ENCODE results near the gene BEND4.
"Not testable (repeated sequence)": the region's sequence is repeated elsewhere in the genome, so short reads cannot be mapped to it uniquely, and the experiment has no call there.

Gene BEND4

DNA sequence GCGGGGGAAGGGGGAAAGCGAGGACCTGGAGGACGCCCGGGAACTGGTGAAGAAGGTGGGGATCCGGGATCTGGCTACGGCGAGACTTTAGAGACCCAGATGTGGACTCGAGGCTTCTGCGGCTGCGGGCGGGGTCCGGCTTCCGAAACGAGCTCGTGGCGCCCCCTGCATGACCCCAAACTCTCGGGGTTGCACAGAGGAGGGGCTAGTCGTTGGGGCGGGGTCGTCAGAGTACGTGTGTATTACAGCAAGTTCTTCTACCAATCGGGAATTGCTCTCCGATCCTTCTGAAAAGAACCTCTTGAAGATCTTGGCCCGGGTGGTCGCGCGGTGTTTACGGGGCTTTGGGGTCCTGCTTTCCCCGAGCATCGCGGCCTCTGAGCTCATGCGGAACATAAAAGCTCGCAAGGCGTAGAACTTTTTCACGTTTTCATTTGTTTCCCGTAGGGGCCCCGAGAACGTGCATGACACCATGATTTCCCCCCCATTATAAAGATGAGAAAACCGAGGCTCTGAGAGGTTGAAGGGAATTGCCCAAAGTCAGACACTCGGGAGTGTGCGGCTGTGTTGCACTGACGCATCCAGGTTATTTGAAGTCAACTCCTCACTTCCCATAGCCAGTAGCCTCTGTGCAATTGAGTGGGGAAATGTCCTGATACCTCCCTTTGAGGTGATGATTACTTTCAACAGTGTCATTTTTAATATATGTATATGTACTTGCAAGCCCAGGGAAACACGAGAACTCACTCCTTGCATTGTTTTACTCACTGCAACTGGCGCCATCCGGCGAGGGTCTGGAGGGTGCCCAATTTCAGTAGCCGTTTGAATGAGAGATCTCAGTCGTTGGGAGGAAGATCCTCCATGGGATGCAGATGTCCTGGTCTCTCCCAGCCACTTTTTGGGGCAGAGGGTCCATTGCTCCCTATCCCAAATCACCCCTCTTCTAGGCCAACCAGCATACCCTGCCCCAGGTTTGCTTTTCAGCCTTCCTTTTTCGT is at the start of gene BEND4:
TSS of gene BEND4 (minus strand) at position 149 of the 998 bp plus-strand sequence. CDS start 512 bp downstream, outside the sequence.
- DNase-seq (ENCODE audit: low spot score): peak; percentile 89

DNA sequence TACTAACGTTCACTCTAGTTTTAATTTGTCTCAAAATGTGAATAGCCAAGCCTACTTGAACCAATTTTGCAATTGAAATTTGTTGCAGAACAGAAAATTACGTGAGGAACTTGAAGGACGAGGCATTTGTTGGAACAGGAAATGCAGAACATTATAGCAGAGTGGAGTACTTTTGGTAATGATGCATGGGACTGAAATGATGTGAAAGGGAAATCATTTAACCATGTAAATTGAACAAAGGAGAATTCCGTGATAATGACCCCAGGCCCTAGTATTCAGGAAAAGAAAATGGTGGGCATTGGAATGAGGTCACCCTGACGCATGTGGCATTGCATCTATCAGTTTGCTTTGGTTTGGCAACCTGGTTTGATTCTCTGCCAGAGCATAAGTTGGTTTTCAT is 44.9 kb upstream of the BEND4 start:
- DNase-seq (ENCODE audit: low spot score): no peak

DNA sequence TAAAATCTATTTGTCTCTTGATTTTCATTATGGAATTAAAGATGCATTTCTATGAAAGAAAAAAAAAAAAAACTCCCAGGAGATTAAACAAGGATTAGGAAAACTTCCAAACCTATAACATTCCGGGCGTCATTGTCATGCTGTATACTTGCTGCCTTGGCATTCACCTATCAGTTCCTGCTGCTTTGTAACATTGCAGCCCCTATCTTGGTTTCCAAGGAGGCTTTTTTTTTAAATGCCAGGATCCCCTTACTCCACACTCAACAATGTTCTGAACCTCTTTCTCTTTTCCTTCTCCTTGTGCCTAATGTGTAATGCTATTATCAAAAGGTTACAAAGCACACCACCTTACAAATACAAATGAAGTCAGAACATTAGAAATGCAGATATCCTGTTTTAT is 20.5 kb upstream of the BEND4 start:
- DNase-seq (ENCODE audit: low spot score): no peak

DNA sequence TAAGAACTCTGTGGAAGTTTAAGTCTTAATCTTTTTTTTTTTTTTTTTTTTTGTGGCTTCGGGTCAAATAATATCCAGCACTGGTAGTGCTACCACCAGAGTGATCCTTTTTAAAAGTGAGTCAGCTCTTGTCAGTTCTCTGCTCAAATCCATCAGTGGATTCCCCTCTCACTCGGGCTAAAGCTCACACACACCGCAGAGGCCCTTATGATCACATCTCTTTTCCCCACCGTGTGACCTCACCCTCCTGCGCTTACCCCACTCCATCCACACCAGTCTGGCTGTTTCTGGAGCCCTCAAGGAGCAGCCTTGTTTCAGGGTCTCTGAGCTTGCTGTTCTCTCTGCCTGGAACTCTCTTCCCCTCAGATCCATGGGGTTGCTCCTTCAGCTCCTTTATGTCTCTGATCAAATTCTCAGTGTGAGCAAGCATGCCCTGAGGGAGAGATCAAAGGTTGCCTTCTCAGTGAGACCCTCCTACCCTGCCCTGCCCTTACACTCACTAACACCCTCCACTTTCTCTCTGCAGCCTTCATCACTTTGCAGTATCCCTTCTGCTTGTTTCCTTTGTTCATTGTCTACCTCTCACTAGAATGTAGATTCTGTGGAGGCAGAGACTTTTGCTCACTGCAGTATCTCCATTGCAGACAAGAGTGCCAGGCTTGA is 19.8 kb upstream of the BEND4 start:
- DNase-seq (ENCODE audit: low spot score): no peak

DNA sequence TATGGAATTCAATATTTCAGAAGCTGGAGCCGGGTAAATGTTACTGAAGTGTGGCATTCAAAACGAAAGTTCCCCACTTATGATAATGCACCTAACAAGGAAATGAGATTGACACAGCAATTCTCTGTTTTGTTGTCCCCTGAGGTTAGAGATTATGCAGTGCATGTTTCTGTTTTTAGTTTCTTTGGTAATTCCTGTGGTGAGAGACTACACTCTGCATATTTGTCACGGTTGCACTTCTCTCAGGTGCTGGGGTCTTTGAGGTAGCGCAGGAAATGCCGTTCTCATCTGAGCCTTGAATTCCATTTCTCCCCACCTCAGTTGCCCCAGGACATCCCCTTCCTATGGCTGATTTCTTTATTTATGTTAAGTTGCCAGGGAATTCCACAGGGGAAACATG is 15.3 kb upstream of the BEND4 start:
- peak; percentile 35 for DNase-seq (ENCODE audit: low spot score)

DNA sequence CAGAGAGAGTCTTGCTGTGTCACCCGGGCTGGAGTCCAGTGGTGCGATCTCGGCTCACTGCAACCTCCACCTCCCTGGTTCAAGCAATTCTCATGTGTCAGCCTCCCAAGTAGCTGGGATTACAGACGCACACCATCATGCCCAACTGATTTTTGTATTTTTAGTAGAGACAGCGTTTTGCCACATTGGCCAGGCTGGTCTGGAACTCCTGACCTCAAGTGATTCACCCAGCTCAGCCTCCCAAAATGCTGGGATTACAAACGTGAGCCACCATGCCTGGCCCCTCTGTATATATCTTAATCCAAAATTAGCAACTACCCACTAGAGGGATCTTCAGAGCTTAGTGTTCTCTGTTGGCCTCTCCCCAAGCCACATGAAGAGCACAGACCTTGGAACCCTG is 13.7 kb upstream of the BEND4 start:
- not testable (repeated sequence) for DNase-seq (ENCODE audit: low spot score)

DNA sequence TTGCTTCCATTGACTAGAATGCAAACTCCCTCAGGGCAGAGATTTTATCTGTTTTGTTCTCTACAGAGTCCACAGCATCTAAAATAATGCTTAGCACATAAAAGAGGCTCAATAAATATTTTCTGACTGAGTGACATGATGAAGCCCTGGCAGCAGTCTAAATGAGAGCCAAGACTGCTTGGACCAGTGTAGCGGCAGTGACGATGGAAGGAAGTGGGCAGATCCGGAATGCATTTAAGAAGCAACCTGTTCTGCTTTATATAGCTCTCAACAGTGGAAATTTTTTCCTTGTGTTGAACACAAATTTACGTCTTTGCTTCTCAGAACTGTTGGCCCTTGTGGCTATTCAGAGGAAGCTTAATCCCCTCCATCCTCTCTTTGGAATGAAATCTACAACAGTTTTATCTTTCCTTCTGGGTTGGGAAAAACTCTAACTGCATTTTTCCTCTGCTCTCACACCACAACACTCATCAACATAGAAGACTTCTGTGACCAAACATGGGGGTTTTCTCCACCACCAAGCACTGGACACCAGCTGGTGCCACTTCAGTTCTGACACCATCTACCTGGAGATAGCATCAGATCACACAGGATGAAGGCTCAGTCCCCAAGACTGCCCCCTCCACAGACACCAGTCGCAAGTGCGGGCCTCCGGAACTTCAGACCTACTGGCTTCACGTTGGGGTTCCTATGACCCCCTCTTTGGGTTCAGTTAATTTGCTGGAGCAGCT is 7.0 kb upstream of the BEND4 start:
- no peak for DNase-seq (ENCODE audit: low spot score)

DNA sequence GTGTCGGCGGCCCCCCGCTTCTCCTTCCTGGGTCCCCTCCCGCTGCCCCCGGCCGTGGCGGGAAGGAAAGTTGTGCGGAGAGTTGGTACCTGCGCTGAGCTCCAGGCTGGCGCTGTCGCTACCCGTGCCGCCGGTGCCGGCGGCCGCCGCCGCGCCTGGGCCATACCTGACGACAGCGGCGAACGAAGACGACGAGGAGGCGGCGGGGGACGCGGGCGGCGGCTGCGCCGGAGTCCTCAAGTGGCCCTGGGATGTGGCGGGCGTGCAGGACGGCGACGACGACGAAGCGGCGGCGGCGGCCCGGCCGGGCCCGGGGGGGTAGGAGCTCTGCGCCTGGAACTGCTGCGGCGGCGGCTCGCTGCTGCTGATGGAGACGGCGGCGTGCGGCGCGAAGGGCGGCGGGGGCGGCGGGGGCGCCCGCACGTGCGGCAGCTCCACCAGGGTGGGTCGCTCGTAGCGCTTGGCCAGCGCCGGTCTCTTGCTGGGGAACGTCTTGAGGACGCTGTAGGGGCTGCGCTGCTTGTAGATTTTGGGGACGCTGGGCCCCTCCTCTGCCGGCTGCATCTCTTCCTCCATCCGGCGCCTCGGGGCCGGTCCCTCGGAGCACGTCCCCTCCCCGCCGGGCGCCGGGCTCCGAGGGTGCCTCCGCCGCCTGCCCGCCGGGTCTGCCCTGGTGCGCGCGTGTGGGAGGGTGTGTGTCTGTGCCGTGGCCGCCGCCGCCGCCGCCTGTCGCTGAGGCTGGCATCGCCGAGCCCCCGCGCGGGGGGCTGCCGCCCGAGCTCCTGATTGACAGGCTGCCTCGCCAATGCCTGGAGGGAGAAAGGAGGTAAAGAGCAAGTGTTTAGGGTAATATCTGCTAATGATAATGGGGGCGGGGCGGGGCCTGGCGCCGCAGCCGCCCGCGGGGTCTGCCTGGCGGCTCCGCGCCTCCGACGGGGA is 618 bp downstream of the BEND4 start:
- peak; percentile 95 for DNase-seq (ENCODE audit: low spot score)

DNA sequence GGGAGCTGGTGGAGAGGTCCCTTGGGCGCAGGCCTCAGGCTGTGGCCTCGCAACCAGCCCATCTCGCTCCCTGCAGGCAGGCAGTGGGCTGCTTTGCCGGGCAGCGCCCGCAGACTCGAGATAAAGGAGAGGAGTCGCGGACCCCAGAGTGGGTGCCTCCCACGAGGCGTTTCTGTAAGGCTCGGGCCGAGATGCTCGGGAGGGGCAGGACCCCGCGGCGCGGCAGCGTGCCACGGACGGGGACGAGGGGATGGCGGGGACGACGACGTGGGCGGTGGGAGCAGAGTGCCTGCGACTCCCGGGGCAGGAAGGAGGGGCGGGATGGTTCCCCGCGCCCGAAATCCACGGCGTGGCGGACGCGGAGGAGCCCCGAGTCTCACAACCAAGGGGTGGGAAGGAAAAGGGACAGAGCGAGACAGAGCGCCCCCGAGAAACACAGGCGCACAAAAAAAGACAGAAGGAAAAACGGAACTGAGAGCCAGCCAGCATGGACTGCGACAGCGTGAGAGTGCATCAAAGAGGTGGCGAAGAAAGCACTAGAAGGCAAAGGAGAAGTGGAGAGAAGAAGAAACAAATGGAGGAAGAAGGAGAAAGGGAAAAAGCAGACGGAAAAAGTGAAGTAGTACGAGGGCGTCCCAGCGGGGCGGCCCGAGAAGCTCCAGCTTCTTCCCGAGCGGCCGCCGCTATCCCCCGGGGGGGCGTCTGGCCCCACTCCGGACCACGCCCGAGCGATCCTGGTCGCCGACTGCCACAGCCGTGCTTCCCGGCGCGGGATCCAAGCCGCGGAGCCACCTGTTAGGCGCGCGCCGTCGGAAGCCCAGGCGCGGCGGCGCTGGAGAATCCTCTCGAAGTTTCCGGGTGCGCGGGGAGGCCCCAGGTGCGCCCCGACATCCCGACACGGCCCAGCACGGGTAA is 1.5 kb downstream of the BEND4 start:
- peak; percentile 71 for DNase-seq (ENCODE audit: low spot score)

DNA sequence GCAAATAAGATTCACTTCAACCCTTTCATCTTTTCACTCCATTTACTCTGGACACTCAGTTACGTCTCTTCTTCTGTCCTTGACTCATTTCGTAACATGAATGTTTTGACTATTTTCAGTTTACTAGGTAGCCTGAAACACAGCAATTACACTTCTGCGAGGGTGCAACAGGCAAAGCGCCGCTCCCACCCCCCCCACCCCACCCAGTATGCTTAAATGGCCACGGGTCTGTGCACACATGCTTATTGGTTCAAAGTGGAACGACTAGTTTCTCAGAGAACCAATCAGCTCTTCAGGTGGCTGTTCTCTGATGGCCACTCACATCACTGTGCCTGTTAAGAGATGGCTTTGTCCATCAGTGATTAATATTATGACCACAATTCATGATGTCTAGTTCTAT is 3.5 kb downstream of the BEND4 start:
- DNase-seq (ENCODE audit: low spot score): peak; percentile 16

DNA sequence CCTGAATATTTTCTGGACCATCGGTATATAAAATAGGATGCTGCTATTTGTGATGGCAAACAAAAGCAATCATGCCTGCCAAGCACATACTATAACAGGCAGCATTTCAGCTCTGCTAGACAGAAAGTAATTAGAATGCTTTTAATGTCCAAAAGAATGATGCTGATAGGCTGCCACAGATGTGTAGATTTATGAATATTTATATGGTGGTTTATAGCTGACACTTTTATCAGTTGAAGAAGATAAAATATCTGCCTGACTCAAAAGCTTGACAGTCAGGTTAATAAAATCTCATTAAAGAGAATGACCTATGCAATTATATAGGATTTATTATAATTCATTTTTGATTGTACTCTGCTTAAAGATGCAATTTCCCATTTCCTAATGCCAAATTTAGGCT is 4.0 kb downstream of the BEND4 start:
- peak; percentile 39 for DNase-seq (ENCODE audit: low spot score)

DNA sequence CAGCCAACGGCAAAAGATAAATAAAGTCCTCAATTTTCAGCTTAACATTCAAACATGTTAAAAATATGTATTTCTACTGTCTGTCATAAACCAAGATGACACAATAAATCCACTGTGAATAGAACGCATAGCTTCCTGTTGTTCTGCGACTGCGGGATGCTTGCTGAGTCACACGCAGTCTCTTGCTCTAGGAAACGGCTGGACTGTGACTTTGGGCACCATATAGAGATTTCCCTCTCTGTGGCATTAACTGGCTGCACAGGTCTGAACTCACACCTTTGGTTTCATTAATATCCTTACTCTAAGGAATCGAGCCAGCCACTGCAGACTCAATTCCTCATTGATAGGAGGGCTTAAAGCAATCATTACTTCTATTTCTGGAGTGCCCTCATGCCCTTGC is 8.4 kb downstream of the BEND4 start:
- DNase-seq (ENCODE audit: low spot score): no peak

DNA sequence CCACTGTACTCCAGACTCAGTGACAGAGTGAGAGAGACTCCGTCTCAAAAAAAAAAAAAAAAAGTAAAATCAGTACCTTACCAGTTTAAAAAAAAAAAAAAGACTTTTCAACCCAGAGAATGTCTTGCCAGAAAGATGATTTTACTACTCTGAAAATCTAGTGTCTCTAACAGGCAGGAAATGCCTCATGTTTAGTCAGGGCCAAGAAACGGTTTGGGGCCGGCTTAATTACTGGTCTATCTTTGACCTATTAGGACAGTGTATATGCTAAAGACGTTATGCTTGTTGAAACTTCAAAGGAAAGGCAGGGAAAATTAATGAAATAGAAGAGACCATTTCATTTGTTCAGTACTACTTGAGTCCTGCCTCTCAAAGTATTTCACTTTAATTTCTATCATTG is 9.9 kb downstream of the BEND4 start:
- no peak for DNase-seq (ENCODE audit: low spot score)

DNA sequence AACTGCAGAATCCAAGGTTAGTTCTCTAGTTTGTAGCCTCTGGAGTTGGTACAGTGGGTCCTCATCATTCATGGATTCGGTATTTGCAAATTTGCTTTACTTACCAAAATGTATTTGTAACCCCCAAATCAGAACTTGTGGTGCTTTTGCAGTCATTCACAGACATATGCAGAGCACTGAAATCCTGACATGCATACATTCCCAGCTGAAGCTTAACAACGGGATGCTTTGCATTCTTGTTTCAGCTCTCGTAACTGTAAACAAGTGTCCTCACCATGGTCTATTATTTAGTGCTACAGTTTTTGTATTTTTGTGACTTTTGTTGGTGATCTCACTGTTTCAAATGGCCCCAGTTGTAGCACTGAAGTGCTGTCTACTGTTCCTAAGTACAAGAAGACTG is 16.1 kb downstream of the BEND4 start:
- no peak for DNase-seq (ENCODE audit: low spot score)

DNA sequence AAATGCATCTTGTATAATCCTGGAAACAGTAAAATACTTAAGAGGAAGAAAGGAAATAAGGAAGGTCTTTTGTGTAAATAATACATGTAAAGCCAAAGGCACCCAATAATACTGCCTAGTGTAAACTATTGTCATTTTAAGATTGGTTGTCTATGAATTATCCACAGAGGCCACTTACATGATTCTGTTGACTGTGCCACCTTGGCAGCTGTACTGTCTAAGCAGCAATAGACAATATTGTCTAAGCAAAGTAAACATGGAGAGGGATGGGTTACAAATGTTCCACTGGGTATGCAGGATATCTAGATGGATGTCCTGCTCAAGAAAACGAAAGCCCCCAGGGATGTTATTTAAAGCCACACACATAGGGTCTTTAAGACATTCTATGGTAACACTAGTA is 19.4 kb downstream of the BEND4 start:
- no peak for DNase-seq (ENCODE audit: low spot score)

DNA sequence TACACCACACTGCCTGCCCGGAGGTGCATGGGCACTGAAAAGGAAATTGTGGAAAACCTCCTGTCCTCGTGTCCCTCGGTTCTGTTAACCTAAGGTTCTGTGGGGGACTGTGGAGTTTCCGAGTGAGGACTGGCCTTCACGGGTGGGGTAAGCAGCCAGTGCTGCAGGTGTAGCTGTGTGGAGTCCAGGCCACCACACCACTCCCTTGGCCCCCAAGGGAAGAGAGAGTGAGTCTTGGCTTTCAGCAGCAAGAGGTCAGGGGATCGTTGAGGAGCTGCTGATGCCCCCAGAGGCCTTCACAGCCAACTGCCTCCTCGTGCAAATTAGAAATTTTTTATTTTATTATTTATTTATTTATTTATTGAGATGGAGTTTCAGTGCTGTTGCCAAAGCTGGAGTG is 20.4 kb downstream of the BEND4 start:
- no peak for DNase-seq (ENCODE audit: low spot score)

DNA sequence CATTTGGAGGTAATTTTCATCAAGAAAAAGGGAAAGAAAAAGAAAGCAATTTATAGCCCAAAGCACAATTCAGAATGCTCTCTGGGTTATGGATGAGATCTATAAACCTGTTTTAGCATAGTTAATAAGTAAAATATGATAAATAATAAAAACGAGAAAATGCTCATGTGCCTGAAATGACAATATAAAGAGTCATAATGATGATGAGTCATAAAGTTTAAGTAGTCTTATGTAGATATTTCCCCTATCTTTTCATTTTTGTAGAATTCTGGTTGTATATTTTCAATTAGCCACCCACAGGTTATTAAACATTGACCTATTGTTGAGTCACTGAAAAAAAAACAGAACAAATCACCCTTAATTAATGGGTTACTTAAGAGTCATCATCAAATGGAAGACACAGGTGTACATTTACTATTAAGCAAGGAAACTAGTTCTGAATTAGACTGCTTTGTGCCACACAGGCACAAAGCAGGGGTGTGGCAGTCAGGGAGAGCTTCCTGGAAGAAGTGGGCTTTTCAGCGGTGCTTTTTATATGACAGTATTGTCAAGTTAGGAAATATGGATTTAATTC is 29.3 kb downstream of the BEND4 start:
- no peak for DNase-seq (ENCODE audit: low spot score)

DNA sequence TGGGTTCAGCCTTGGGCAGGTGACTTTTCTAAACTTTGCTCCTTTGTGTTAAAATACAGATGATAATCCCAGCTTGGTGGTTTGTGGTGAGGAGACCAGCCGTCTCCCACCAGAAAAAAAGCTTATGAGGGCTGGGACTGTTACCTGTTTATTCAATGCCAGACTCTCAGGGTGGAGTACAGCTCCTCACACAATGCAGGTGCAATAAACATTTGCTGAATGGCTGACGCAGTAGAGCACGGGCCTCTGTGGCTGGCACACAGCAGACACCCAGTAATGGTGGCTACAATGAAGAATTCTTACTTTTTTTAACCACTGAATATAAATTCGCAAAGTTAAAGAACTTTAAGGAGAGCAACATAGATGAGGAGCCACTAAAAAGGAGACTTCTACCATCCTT is 30.2 kb downstream of the BEND4 start:
- DNase-seq (ENCODE audit: low spot score): no peak

DNA sequence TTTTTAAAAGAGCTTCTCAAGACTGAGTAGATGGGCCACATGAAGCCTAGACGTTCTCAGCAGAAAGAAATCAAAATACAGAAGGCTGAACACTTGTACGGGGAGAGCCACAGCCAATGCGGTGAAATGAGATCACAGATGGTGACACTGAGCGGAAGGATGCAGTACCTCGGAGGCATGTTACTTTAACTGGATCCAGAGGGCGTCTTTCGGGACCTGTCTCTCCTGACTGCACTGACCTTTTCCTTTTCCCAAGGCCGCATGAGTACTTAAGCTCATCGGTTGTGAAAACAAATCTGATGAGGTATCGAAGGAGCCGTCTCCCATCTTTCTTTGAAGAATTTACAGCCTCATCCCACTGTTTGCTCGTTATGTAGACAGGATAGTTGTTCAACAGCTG is 32.6 kb downstream of the BEND4 start:
- DNase-seq (ENCODE audit: low spot score): no peak

DNA sequence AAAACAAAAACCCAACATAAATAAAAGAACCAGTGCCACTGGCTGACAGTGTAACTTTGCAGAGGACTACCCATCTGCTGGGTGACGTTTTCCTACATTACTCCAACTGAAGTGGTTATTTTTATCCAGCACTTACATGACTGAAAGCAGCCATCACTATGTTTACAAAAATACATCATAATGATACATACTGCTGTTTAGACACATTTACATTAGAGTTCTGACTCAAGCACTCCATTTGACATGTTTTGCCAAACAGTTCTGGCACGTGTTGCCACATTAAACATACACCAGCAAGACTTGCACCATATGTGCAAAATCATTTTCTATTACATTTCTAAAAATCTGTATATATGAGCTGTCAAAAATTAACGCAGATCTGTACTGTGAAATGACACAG is 39.6 kb downstream of the BEND4 start:
- DNase-seq (ENCODE audit: low spot score): no peak

All from NAMALWA (cell line).